ENCODE data around the gene MARS2. TPM values are rescaled to one million over a fixed set of nuclear protein-coding genes. Genes with fewer than 3 reads are reported as not detected.
"Not testable (repeated sequence)": the region's sequence is repeated elsewhere in the genome, so short reads cannot be mapped to it uniquely, and the experiment has no call there.

The MARS2 gene
- total RNA-seq, 4 donors from 2014 or later: 4.6 to 10.6 (median 8.0) TPM

DNA sequence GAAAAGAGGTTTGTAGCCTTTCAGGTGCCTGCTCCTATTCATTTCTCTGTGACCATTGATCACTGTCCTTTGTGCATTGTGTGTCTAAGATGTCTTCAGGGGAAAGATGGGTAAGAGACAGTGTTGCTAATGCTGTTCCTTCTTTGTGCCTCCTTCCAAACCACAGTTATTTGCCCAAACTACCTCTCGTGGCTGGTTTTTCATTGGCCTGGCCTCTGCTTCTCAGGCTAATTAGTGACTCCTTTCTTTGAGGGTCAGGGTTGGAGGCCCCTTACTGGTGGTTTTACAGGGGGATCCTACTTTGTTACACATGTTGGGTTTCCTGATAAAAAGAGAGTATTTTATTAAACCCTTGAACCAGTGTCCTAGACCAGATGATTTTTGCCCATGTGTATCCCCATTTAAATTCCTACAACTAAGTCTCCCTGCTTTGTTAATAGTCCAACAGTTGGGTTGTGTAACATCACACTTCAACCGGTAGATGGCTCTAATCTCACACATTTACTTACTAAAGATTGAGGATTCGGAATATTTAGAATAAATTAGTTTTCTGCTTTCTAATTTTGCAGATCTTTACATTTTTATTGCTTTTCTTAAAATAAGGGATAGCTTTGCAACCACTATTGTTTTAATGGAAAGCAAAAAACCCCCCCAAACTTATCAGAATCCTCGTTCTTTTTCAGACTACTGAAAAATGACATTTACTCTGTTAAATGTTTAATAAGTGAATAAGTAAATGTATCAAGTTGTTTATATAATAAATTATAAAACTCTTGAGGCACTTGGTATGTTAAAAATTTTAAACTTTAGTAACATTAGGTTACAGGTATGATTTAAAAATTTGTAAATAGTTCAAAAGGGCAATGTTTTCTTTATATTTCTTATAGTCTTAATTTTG, 2.4 kb downstream of the MARS2 start:
- no peak overlapping the region for H3K27ac ChIP-seq
- TF ChIP-seq, protein P1, sequence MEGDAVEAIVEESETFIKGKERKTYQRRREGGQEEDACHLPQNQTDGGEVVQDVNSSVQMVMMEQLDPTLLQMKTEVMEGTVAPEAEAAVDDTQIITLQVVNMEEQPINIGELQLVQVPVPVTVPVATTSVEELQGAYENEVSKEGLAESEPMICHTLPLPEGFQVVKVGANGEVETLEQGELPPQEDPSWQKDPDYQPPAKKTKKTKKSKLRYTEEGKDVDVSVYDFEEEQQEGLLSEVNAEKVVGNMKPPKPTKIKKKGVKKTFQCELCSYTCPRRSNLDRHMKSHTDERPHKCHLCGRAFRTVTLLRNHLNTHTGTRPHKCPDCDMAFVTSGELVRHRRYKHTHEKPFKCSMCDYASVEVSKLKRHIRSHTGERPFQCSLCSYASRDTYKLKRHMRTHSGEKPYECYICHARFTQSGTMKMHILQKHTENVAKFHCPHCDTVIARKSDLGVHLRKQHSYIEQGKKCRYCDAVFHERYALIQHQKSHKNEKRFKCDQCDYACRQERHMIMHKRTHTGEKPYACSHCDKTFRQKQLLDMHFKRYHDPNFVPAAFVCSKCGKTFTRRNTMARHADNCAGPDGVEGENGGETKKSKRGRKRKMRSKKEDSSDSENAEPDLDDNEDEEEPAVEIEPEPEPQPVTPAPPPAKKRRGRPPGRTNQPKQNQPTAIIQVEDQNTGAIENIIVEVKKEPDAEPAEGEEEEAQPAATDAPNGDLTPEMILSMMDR (IDR thresholded peaks at IDR 0.05): peak; percentile 30 to 73 (median 60)
- TF ChIP-seq POLR2A (IDR thresholded peaks at IDR 0.05): no peak
- H3K9me3 ChIP-seq: no peaks in the 10 kb centered on the region
- H3K4me3 ChIP-seq (replicated peaks in 1 of 3): peak overlapping the region in 1 of 3 donors; percentile 12
- no peaks in the 10 kb centered on the region for H3K36me3 ChIP-seq
- H3K4me1 ChIP-seq: peaks cover 21 to 24% of the 10 kb centered on the region in 2 donors
- 12 to 13% methylated on average over 4 of the region's 4 CpGs for WGBS, 2 donors
- H3K27me3 ChIP-seq: no peaks in the 10 kb centered on the region
- intact Hi-C loops (cut with DNase I): no loop called here
- no peak for DNase-seq

DNA sequence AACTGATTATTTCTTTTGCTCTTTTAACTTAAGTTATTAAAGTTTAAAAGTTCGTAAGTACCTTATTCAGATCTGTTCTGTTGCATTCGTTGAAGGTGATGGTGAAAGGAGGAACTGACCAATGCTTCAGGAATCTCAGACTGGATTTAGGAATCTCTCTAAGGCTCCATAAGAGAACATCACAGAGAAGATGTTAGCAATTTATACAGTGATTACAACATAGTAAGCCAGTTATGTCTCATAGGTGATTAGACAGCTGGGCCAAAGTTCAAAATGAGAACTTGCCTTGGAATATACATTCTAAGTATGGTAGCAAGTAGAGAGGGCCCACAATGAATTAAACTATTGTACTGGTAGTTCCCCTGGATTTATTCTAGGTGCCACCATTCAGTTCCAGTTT, 3.2 kb downstream of the MARS2 start:
- Histone ChIP-seq H3K9me3 (no peaks in the 10 kb centered on the region), H3K36me3 (no peaks in the 10 kb centered on the region), H3K4me1 (peaks cover 21 to 24% of the 10 kb centered on the region in 2 donors), H3K27me3 (no peaks in the 10 kb centered on the region), H3K4me3 (replicated peaks in 1 of 3) (no peak overlapping the region), H3K27ac (no peak overlapping the region)
- intact Hi-C loops (cut with DNase I): no loop called here
- 65 to 69% methylated on average over 2 of the region's 2 CpGs for WGBS, 2 donors
- DNase-seq: no peak
- TF ChIP-seq, protein P1 (IDR thresholded peaks at IDR 0.05): no peak
- TF ChIP-seq POLR2A (IDR thresholded peaks at IDR 0.05): no peak

GRCh38 chr2:197709140-197709539, 4.0 kb downstream of the MARS2 start:
- H3K36me3 ChIP-seq; H3K4me3 ChIP-seq (replicated peaks in 1 of 3); H3K9me3 ChIP-seq; intact Hi-C loops (cut with DNase I); DNase-seq; H3K27ac ChIP-seq; H3K27me3 ChIP-seq: not testable (repeated sequence)
- 92 to 93% methylated on average over 7 of the region's 7 CpGs for WGBS, 2 donors
- peaks cover 21 to 24% of the 10 kb centered on the region in 2 donors for H3K4me1 ChIP-seq

- no peak overlapping the region for H3K27ac ChIP-seq
- TF ChIP-seq, protein P1 (IDR thresholded peaks at IDR 0.05): no peak
- TF ChIP-seq POLR2A (IDR thresholded peaks at IDR 0.05): no peak
- peaks cover 18 to 24% of the 10 kb centered on the region in 2 donors for H3K4me1 ChIP-seq
- H3K36me3 ChIP-seq: no peaks in the 10 kb centered on the region
- no peaks in the 10 kb centered on the region for H3K27me3 ChIP-seq
- no peaks in the 10 kb centered on the region for H3K9me3 ChIP-seq
- no peak overlapping the region for H3K4me3 ChIP-seq (replicated peaks in 1 of 3)
- intact Hi-C loops (cut with DNase I): no loop called here
- DNase-seq: no peak
Observed at GRCh38 chr2:197710424-197711042, 5.4 kb downstream of the MARS2 start.

GRCh38 chr2:197711578-197711977, 6.4 kb downstream of the MARS2 start:
- DNase-seq: no peak
- Histone ChIP-seq H3K27ac (no peak overlapping the region), H3K4me1 (peaks cover 12 to 19% of the 10 kb centered on the region in 2 donors), H3K9me3 (no peaks in the 10 kb centered on the region), H3K4me3 (replicated peaks in 1 of 3) (no peak overlapping the region), H3K27me3 (no peaks in the 10 kb centered on the region), H3K36me3 (no peaks in the 10 kb centered on the region)
- intact Hi-C loops (cut with DNase I): no loop called here
- TF ChIP-seq, protein P1 (IDR thresholded peaks at IDR 0.05): no peak
- TF ChIP-seq POLR2A (IDR thresholded peaks at IDR 0.05): no peak
